ENCODE measurements around the gene MT1A.

The MT1A gene

DNA sequence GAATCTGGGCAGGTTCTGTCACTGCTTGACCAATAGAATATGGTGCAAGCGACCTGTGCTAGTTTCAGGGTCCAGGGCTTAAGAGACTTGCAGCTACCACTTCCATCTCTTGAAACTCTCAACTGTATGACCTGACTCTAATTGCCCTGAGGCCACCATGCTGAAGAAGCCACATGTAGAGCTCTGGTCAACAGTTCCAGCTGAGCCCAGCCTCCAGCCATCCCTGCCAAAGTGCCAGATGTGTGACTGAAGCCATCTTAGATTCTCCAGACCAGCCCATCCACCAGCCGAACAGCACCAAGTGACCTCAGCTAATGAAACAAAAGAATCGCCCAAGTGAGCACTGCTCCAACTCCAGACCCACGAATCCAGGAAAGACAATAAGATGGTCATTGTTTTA is 33.5 kb upstream of the MT1A start:
- no peak for DNase-seq (ENCODE audit: low read depth in 1 of 2, low spot score in 1 of 2)
- Histone ChIP-seq H3K27ac (replicated peaks) (no peak overlapping the region), H3K27me3 (ENCODE audit: insufficient read depth, poor library complexity, severe bottlenecking) (no peaks in the 10 kb centered on the region), H3K4me3 (replicated peaks; ENCODE audit: insufficient read depth, low read length) (no peak overlapping the region)
- no peak for TF ChIP-seq SPI1 (IDR thresholded peaks at IDR 0.05; ENCODE audit: borderline replicate concordance, low read depth)
- TF ChIP-seq POLR2AphosphoS5 (IDR thresholded peaks at IDR 0.05; ENCODE audit: low read depth), result no peak
- TF ChIP-seq GABPA (IDR thresholded peaks at IDR 0.05; ENCODE audit: low read depth), result no peak
- TF ChIP-seq, protein P1, sequence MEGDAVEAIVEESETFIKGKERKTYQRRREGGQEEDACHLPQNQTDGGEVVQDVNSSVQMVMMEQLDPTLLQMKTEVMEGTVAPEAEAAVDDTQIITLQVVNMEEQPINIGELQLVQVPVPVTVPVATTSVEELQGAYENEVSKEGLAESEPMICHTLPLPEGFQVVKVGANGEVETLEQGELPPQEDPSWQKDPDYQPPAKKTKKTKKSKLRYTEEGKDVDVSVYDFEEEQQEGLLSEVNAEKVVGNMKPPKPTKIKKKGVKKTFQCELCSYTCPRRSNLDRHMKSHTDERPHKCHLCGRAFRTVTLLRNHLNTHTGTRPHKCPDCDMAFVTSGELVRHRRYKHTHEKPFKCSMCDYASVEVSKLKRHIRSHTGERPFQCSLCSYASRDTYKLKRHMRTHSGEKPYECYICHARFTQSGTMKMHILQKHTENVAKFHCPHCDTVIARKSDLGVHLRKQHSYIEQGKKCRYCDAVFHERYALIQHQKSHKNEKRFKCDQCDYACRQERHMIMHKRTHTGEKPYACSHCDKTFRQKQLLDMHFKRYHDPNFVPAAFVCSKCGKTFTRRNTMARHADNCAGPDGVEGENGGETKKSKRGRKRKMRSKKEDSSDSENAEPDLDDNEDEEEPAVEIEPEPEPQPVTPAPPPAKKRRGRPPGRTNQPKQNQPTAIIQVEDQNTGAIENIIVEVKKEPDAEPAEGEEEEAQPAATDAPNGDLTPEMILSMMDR (IDR thresholded peaks at IDR 0.05; ENCODE audit: insufficient read depth, low read length), result no peak
- TF ChIP-seq, protein P2, sequence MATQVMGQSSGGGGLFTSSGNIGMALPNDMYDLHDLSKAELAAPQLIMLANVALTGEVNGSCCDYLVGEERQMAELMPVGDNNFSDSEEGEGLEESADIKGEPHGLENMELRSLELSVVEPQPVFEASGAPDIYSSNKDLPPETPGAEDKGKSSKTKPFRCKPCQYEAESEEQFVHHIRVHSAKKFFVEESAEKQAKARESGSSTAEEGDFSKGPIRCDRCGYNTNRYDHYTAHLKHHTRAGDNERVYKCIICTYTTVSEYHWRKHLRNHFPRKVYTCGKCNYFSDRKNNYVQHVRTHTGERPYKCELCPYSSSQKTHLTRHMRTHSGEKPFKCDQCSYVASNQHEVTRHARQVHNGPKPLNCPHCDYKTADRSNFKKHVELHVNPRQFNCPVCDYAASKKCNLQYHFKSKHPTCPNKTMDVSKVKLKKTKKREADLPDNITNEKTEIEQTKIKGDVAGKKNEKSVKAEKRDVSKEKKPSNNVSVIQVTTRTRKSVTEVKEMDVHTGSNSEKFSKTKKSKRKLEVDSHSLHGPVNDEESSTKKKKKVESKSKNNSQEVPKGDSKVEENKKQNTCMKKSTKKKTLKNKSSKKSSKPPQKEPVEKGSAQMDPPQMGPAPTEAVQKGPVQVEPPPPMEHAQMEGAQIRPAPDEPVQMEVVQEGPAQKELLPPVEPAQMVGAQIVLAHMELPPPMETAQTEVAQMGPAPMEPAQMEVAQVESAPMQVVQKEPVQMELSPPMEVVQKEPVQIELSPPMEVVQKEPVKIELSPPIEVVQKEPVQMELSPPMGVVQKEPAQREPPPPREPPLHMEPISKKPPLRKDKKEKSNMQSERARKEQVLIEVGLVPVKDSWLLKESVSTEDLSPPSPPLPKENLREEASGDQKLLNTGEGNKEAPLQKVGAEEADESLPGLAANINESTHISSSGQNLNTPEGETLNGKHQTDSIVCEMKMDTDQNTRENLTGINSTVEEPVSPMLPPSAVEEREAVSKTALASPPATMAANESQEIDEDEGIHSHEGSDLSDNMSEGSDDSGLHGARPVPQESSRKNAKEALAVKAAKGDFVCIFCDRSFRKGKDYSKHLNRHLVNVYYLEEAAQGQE (IDR thresholded peaks at IDR 0.05; ENCODE audit: insufficient replicate concordance, low read depth), result no peak

GRCh38 chr16:56605475-56605874 is 33.0 kb upstream of the MT1A start:
- no peak overlapping the region for H3K4me3 ChIP-seq (replicated peaks; ENCODE audit: insufficient read depth, low read length)
- no peak overlapping the region for H3K27ac ChIP-seq (replicated peaks)
- no peak for TF ChIP-seq GABPA (IDR thresholded peaks at IDR 0.05; ENCODE audit: low read depth)
- TF ChIP-seq SPI1 (IDR thresholded peaks at IDR 0.05; ENCODE audit: borderline replicate concordance, low read depth), result no peak
- TF ChIP-seq, protein P2 (IDR thresholded peaks at IDR 0.05; ENCODE audit: insufficient replicate concordance, low read depth), result no peak
- no peak for TF ChIP-seq POLR2AphosphoS5 (IDR thresholded peaks at IDR 0.05; ENCODE audit: low read depth)
- TF ChIP-seq, protein P1 (IDR thresholded peaks at IDR 0.05; ENCODE audit: insufficient read depth, low read length), result no peak
- no peaks in the 10 kb centered on the region for H3K27me3 ChIP-seq (ENCODE audit: insufficient read depth, poor library complexity, severe bottlenecking)
- DNase-seq (ENCODE audit: low read depth in 1 of 2, low spot score in 1 of 2), result no peak

DNA sequence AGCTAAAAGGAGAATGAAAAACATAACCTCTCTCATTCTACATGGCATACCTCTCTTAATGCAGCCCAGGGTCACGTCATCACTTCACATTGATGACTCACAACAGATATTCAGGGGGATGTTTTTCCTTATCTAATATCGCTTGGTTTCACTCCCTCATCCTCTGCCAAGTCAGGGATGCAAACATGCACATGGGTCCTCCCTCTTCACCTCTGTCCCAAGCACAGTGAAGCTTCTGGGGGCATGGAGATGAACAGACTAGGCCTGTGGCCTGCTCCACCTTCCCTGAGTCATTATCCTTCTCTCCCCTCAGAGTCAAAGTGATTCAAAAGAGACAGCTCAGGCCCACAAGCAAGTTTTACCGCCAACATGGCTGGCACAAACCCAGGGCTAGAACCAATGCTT is 32.4 kb upstream of the MT1A start:
- TF ChIP-seq, protein P2 (IDR thresholded peaks at IDR 0.05; ENCODE audit: insufficient replicate concordance, low read depth), result no peak
- TF ChIP-seq, protein P1 (IDR thresholded peaks at IDR 0.05; ENCODE audit: insufficient read depth, low read length), result no peak
- no peak for TF ChIP-seq POLR2AphosphoS5 (IDR thresholded peaks at IDR 0.05; ENCODE audit: low read depth)
- no peak for TF ChIP-seq GABPA (IDR thresholded peaks at IDR 0.05; ENCODE audit: low read depth)
- no peak for TF ChIP-seq SPI1 (IDR thresholded peaks at IDR 0.05; ENCODE audit: borderline replicate concordance, low read depth)
- Histone ChIP-seq H3K27ac (replicated peaks) (no peak overlapping the region), H3K27me3 (ENCODE audit: insufficient read depth, poor library complexity, severe bottlenecking) (no peaks in the 10 kb centered on the region), H3K4me3 (replicated peaks; ENCODE audit: insufficient read depth, low read length) (no peak overlapping the region)
- DNase-seq (ENCODE audit: low read depth in 1 of 2, low spot score in 1 of 2), result no peak
